HFF-Myc (cell line): ENCODE results near the gene FARP2.

ENCODE experiments used
- DNase-seq: peaks from one replicate; pipeline ENCODE4 v3.0.0-alpha.2; 2011; ENCODE audit warnings: low read depth; ENCODE audit errors: extremely low read depth
- H3K4me3 ChIP-seq: replicated peaks from 2 replicates; pipeline ENCODE4 v1.5.1; 2011; ENCODE audit warnings: low read depth, mild to moderate bottlenecking, control low read depth, low read length
- TF ChIP-seq, protein P1 (sequence below): IDR thresholded peaks from 2 replicates; pipeline ENCODE4 v1.5.1; 2012; ENCODE audit warnings: mild to moderate bottlenecking, low read depth, low read length, control low read depth; ENCODE audit errors: missing control alignments

The FARP2 gene

DNA sequence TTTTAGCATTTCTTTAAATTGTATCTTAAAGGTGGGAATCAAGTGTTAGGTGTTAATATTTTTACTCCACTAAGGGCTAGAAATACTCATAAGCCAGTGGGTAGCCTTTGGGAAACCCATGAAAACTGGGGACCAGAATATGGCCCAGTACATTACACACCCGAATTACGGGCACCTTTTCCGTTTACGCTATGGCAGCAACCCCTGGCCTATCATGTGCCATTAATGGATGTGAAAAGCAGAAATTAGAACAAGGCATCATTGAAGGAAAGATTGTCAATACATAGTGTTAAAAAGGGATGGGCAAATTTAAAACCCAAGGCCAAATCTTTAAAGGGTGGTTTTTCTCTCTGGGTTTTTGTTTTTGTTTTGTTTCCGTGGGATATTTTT lies 781 bp downstream of the FARP2 start:
- TF ChIP-seq, protein P1, sequence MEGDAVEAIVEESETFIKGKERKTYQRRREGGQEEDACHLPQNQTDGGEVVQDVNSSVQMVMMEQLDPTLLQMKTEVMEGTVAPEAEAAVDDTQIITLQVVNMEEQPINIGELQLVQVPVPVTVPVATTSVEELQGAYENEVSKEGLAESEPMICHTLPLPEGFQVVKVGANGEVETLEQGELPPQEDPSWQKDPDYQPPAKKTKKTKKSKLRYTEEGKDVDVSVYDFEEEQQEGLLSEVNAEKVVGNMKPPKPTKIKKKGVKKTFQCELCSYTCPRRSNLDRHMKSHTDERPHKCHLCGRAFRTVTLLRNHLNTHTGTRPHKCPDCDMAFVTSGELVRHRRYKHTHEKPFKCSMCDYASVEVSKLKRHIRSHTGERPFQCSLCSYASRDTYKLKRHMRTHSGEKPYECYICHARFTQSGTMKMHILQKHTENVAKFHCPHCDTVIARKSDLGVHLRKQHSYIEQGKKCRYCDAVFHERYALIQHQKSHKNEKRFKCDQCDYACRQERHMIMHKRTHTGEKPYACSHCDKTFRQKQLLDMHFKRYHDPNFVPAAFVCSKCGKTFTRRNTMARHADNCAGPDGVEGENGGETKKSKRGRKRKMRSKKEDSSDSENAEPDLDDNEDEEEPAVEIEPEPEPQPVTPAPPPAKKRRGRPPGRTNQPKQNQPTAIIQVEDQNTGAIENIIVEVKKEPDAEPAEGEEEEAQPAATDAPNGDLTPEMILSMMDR, result no peak
- peak overlapping the region; percentile 90 for H3K4me3 ChIP-seq
- DNase-seq, result no peak

DNA sequence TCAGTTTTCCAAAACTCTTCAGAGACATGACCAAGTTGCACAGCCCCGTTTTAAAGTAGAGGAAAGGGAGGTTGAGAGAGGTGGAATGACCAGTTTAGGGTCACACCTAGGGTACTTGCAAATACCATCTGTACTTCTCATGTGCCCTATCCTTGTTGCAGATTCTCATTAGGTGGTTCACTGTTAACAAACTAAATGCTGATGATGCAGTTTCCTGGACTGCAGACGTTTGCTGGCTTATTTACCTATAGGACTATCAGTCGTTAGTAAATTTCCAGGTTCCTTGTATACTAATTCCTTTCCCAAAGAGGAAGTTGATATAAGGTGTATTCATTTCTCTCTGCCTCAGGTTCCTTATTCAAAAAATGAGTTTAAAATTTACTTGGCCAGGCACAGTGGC lies 1.4 kb downstream of the FARP2 start:
- no peak for DNase-seq
- TF ChIP-seq, protein P1, result no peak
- H3K4me3 ChIP-seq, result peak overlapping the region; percentile 90

DNA sequence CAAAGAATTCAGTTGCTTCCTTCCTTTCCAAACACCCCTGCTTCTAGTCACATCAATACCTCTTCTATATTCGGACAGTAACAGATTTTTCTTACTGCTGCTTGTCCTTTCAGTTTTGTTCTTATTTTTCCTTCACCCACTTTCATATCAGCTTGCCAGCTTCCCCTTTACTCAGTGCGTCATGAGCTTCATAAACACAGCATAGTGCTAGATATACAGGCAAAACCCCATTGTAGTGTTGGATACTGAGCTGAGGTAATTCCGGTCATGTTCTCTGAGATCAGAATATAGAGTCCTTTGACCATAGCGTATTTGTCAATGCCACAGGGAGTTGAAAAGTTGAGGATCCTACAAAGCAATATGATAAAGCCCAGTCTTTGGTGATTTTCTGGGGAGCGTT lies 2.4 kb downstream of the FARP2 start:
- no peak overlapping the region for H3K4me3 ChIP-seq
- TF ChIP-seq, protein P1, result no peak
- DNase-seq, result no peak

DNA sequence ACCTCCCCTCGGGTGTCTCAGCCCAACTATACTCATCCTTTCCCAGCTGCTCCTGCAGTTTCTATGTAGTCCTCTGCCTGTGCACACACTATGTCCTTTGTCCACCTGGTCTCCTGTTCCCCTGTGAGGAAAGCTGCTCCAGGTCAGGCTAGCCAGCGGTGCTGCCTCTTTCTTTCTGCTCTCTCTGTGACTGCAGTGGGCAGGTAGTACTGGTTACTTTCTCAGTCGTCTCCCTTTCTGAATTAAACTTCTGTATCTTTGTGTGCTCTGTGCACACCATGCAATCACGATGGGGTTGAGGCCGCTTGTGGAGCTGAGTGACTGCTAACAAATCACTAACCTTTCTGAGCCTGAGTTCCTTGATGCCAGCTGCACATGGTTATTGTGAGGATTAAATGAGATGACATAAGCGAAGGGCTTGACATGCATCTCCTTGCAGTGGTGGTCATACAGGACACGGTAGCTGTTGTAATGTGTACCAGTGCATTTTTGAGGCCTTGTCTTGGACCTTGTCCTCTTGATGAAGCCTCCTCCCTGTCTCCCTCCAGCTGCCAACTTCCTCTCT lies 3.5 kb downstream of the FARP2 start:
- H3K4me3 ChIP-seq, result no peak overlapping the region
- no peak for DNase-seq

DNA sequence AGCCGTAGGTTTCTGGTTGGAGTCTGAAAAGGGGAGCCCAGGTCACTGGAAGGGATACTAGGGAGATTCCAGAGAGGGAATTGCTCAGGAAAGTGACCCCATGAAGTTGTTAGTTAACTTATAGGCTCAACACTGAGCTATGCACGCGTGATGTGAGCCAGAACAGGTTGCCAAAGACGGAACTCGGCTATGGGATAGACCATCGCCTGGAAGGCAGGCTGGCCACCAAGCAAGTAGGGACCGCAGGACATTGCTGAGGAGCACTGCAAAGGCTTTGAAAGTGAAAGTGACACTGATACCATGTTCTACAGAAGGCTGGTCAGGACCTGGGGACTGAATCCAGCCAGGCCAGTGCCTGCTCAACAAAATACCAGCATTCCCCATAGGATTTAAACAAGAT lies 7.3 kb downstream of the FARP2 start:
- no peak for DNase-seq
- TF ChIP-seq, protein P1, result no peak
- H3K4me3 ChIP-seq, result no peak overlapping the region

More for the DNA sequence above, 3.5 kb downstream of the FARP2 start:
- TF ChIP-seq, protein P1, result no peak

DNA sequence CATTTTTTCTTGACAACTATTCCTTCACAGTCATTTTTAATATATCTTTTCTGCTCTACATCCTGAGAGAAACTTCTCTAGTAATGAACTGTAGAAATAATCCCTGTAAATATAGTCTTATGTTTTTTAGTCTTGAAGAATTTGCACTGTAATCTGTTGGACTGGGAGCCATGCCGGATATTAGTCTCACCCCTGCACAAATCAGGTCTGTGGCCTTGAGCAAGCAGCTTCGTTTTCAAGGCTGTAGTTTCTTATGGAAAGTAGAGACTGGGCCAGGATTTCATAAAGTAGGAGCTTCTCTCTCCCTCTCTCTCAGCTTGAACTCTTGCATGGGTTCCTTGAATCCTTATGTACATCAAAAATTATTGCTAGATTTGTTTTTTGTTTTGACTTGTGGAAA lies 8.7 kb downstream of the FARP2 start:
- TF ChIP-seq, protein P1, result no peak
- no peak overlapping the region for H3K4me3 ChIP-seq
- DNase-seq, result no peak

DNA sequence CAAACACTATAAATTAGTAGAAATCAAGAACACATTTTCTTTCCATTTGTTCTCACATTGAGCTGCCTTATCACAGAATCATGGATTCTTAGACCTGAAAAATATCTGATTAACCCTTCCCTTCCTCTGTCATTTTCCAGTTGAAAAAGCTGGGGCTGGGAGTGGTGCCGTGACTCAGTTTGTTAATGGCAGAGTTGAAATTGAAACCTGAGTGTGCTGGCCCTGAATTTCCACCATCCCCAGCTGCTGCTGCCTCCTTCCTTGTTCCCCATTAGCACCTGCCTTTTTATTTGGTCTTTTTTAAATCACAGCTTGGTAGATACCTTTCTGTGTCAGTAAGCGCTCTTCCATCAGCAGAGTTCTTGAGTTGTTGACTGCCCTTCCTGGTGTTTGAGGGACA lies 10.6 kb downstream of the FARP2 start:
- TF ChIP-seq, protein P1, result no peak
- H3K4me3 ChIP-seq, result no peak overlapping the region
- no peak for DNase-seq
